Skeletal muscle satellite cell (primary cell): ENCODE data around the gene CTPS2.
"Not testable (repeated sequence)": the region's sequence is repeated elsewhere in the genome, so short reads cannot be mapped to it uniquely, and the experiment has no call there.

ENCODE experiments used
- H3K27me3 ChIP-seq: 2 replicates; pipeline ENCODE4 v1.7.0; 2013; ENCODE audit warnings: low read length; ENCODE audit not compliant: control insufficient read depth, insufficient read depth
- H3K36me3 ChIP-seq: 2 replicates; pipeline ENCODE4 v1.7.0; 2013; ENCODE audit warnings: mild to moderate bottlenecking, control low read depth, low read length; ENCODE audit not compliant: insufficient read depth
- H3K4me1 ChIP-seq: 2 replicates; pipeline ENCODE4 v1.7.0; 2013; ENCODE audit warnings: low read length; ENCODE audit not compliant: control insufficient read depth, insufficient read depth
- H3K4me2 ChIP-seq: 2 replicates; pipeline ENCODE4 v1.7.0; 2013; ENCODE audit warnings: mild to moderate bottlenecking, low read length
- H3K4me3 ChIP-seq: 2 replicates; pipeline ENCODE4 v1.7.0; 2013; ENCODE audit warnings: low read length
- H3K9ac ChIP-seq: 2 replicates; pipeline ENCODE4 v1.7.0; 2013; ENCODE audit warnings: mild to moderate bottlenecking, low read depth, low read length, moderate library complexity
- H3K9me3 ChIP-seq: replicated peaks from 2 replicates; pipeline ENCODE4 v1.7.0; 2013; ENCODE audit warnings: mild to moderate bottlenecking, control low read depth, low read length

The CTPS2 gene

DNA sequence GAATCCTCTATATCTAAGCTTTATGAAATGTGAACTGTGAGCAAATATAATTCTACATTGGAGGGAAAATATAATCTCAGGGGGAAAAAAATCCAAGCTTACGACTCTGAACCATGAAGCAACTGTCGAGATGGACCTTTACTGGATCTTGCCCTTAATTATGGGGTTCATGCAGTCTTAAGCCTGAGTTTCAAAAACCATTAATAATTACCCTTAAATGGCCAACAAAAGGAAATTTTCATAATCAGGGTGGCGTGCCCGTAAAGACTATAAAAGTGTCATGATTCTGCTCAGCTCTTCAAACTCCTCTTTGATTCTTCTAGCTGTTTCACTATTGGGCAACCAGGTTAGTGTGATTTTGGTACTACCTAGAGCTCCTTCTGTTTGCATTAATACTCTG is 62.6 kb downstream of the CTPS2 start, which contains the start of gene S100G:
Gene S100G (plus strand): TSS at position 301 of the 400 bp plus-strand sequence. CDS start 849 bp downstream, outside the sequence.
- Histone ChIP-seq H3K4me3 (no peak within 1 kb of the TSS), H3K4me2 (no peak within 1 kb of the TSS), H3K9ac (no peak within 1 kb of the TSS), H3K27me3 (no peaks in the 10 kb centered on the region), H3K9me3 (no peaks in the 10 kb centered on the region), H3K36me3 (no peaks in the 10 kb centered on the region), H3K4me1 (peaks cover 10% of the 10 kb centered on the region)

DNA sequence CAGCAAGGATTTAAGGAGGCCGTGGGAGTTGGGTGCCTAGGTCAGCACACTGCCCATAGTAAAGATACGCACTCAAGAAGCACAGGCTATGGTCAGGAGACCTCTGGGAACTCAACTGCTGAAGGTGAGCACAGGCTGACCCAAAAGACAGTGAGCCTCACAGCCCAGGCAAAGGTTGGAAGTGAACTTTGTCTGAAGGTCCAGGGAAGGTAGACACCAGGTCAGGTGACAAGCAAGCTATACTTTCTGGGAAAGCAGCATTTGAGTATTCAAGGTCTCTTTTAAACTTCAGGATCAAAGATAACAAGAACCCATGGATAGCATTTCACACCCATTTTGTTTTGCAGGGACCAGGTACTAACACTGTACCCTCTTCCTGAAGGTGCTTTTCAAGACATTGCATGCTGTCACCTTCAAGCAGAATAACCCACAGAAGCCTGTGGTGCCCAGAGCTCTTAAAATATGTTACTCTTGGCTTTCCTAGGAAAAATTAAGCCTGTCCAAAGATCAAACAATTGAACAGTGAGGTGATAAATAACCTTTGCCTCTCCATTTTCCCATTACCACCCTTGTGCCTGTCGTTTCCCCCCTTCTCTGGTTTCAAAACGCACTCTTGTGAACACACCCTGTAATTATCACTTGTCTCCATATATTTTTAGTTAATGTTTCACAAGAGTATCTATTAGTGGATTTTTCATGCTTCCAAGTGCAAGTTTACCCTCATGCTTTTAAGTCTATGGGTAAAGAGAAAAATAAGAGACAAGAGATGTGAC is 65.9 kb downstream of the CTPS2 start:
- Histone ChIP-seq H3K27me3 (no peaks in the 10 kb centered on the region), H3K9me3 (no peaks in the 10 kb centered on the region), H3K4me1 (peaks cover 14% of the 10 kb centered on the region), H3K9ac (no peak overlapping the region), H3K4me3 (no peak overlapping the region), H3K4me2 (no peak overlapping the region), H3K36me3 (no peaks in the 10 kb centered on the region)

- no peak overlapping the region for H3K9ac ChIP-seq
- H3K27me3 ChIP-seq: peaks cover 9% of the 10 kb centered on the region
- H3K36me3 ChIP-seq: no peaks in the 10 kb centered on the region
- H3K4me1 ChIP-seq: peaks cover 14% of the 10 kb centered on the region
- H3K4me3 ChIP-seq: no peak overlapping the region
- no peak overlapping the region for H3K4me2 ChIP-seq
- H3K9me3 ChIP-seq: no peaks in the 10 kb centered on the region
These were observed 69.3 kb downstream of the CTPS2 start for GRCh38 chrX:16643176-16643575.

- Histone ChIP-seq H3K4me2 (no peak overlapping the region), H3K4me3 (no peak overlapping the region), H3K9ac (no peak overlapping the region), H3K36me3 (no peaks in the 10 kb centered on the region), H3K4me1 (peaks cover 14% of the 10 kb centered on the region), H3K27me3 (peaks cover 9% of the 10 kb centered on the region), H3K9me3 (no peaks in the 10 kb centered on the region)
These were observed 71.6 kb downstream of the CTPS2 start for GRCh38 chrX:16640823-16641222.

DNA sequence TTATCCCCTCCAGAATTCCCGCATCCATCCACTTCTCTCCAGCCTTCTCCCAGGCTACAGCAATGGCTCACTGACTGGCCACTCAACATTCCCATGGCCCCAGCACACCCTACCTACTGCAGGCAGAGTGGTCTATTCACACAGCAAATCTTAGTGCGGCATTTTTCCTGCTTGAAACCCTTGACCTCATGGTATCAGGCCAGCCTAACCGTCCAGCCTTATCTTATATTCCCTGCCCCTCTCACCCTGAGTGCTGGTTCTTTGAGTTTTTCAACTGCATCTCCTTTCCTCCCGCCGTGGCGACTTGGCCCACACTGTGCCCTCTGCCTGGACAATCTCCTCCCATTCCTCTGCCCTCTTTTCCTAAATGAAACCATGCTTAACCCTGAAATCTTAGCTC is 72.5 kb downstream of the CTPS2 start:
- Histone ChIP-seq H3K27me3 (peaks cover 9% of the 10 kb centered on the region), H3K36me3 (no peaks in the 10 kb centered on the region), H3K9ac (no peak overlapping the region), H3K4me1 (peaks cover 14% of the 10 kb centered on the region), H3K4me2 (no peak overlapping the region), H3K4me3 (no peak overlapping the region), H3K9me3 (no peaks in the 10 kb centered on the region)

- no peak overlapping the region for H3K9ac ChIP-seq
- no peak overlapping the region for H3K4me2 ChIP-seq
- H3K4me1 ChIP-seq: peaks cover 10% of the 10 kb centered on the region
- H3K36me3 ChIP-seq: no peaks in the 10 kb centered on the region
- H3K27me3 ChIP-seq: peaks cover 9% of the 10 kb centered on the region
- H3K4me3 ChIP-seq: no peak overlapping the region
- H3K9me3 ChIP-seq: no peaks in the 10 kb centered on the region
These were observed 73.9 kb downstream of the CTPS2 start for GRCh38 chrX:16638533-16638932.

DNA sequence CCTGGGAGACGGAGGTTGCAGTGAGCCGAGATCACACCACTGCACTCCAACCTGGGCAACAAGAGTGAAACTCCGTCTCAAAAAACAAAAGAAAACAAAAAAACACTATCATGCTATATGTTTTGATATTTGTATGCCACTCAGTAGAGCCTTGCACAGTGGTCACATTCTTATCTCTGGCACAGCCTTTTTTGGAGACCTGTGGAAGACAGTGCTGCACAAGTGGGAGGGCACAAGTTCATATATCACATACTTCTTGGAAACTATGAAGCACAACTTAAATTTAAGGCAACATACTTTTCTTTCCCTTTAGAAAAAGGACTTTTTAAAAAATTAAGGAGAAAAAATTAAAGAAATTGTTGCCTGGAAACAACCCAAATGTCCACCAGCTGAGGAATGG is 76.9 kb downstream of the CTPS2 start:
- no peak overlapping the region for H3K4me2 ChIP-seq
- H3K27me3 ChIP-seq: peaks cover 9% of the 10 kb centered on the region
- no peaks in the 10 kb centered on the region for H3K36me3 ChIP-seq
- H3K9me3 ChIP-seq: no peaks in the 10 kb centered on the region
- no peaks in the 10 kb centered on the region for H3K4me1 ChIP-seq
- H3K9ac ChIP-seq: no peak overlapping the region
- no peak overlapping the region for H3K4me3 ChIP-seq

- H3K4me2 ChIP-seq: no peak overlapping the region
- no peak overlapping the region for H3K9ac ChIP-seq
- H3K9me3 ChIP-seq: no peaks in the 10 kb centered on the region
- H3K4me3 ChIP-seq: no peak overlapping the region
- peaks cover 6% of the 10 kb centered on the region for H3K27me3 ChIP-seq
- H3K4me1 ChIP-seq: no peaks in the 10 kb centered on the region
- H3K36me3 ChIP-seq: no peaks in the 10 kb centered on the region
These were observed 77.4 kb downstream of the CTPS2 start for GRCh38 chrX:16635040-16635439.

- H3K4me2 ChIP-seq: no peak overlapping the region
- H3K27me3 ChIP-seq: peaks cover 3% of the 10 kb centered on the region
- no peaks in the 10 kb centered on the region for H3K9me3 ChIP-seq
- H3K4me3 ChIP-seq: no peak overlapping the region
- no peak overlapping the region for H3K9ac ChIP-seq
- H3K36me3 ChIP-seq: no peaks in the 10 kb centered on the region
- no peaks in the 10 kb centered on the region for H3K4me1 ChIP-seq
These were observed 78.7 kb downstream of the CTPS2 start for GRCh38 chrX:16633754-16634153.

GRCh38 chrX:16629909-16630308 is 82.6 kb downstream of the CTPS2 start:
- H3K9me3 ChIP-seq: no peaks in the 10 kb centered on the region
- H3K27me3 ChIP-seq: no peaks in the 10 kb centered on the region
- H3K4me3 ChIP-seq: no peak overlapping the region
- H3K4me2 ChIP-seq: no peak overlapping the region
- H3K4me1 ChIP-seq: no peaks in the 10 kb centered on the region
- H3K36me3 ChIP-seq: no peaks in the 10 kb centered on the region
- no peak overlapping the region for H3K9ac ChIP-seq

DNA sequence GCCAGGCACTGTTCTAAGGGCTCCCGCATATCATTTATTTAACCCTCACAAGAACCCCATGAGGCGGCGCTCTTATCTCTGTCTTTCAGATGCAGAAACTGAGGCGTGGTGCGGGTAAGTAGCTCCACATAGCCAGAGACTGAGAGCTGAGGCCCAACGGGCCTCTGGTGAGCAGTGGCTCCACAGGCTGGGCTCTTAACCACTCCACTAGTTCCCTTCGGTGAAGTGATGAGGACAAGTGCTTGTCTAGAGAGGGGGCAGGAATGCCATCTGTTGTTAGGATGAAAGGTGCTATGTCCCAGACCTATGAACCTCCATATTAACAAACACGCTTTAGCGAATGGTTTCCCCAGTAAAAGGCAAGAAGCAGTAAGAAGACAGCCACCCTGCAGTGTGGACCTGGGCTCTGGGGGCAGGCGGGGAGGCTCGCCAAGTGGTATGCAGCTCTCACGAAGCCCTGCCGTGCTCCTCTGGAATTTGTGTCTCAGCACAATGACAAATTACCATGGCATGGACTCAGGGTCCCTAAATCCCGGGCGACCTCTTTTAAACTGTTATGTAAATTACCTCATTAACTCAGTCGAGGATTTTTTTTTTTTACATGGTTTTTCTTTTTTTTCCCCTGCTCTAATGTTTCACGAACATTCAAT is 83.4 kb downstream of the CTPS2 start:
- H3K4me3 ChIP-seq: no peak overlapping the region
- no peak overlapping the region for H3K9ac ChIP-seq
- no peaks in the 10 kb centered on the region for H3K4me1 ChIP-seq
- H3K36me3 ChIP-seq: no peaks in the 10 kb centered on the region
- no peaks in the 10 kb centered on the region for H3K9me3 ChIP-seq
- no peak overlapping the region for H3K4me2 ChIP-seq
- no peaks in the 10 kb centered on the region for H3K27me3 ChIP-seq

GRCh38 chrX:16628511-16628910 is 84.0 kb downstream of the CTPS2 start:
- H3K36me3 ChIP-seq, H3K9me3 ChIP-seq, H3K4me2 ChIP-seq, H3K4me3 ChIP-seq, H3K4me1 ChIP-seq, H3K9ac ChIP-seq, H3K27me3 ChIP-seq: not testable (repeated sequence)
